Measurements from ENCODE around the gene DOCK11. TPM values are rescaled to one million over a fixed set of nuclear protein-coding genes. Genes with fewer than 3 reads are reported as not detected.

The DOCK11 gene
- total RNA-seq, 1 donor from 2014 or later: 14.0 TPM

- Mint-ChIP-seq H3K27ac (peak overlapping the region; percentile 36), H3K36me3 (no peaks in the 10 kb centered on the region)
Observed at GRCh38 chrX:118497180-118497818, 1.7 kb downstream of the DOCK11 start.

GRCh38 chrX:118498351-118498750 lies 2.7 kb downstream of the DOCK11 start:
- Mint-ChIP-seq H3K4me1 (ENCODE audit: unreplicated experiment) (peaks cover 9% of the 10 kb centered on the region), H3K27ac (no peak overlapping the region), H3K9me3 (no peaks in the 10 kb centered on the region), H3K36me3 (no peaks in the 10 kb centered on the region), H3K27me3 (peaks cover 6% of the 10 kb centered on the region), H3K4me3 (no peak overlapping the region)
- no peak for DNase-seq (ENCODE audit: extremely low spot score, unreplicated experiment)
- no peak for TF ChIP-seq CTCF (conservative IDR thresholded peaks at IDR 0.05)

More at GRCh38 chrX:118497180-118497818, 1.7 kb downstream of the DOCK11 start:
- Mint-ChIP-seq H3K4me3 (peak overlapping the region; percentile 91), H3K27me3 (peaks cover 6% of the 10 kb centered on the region), H3K4me1 (ENCODE audit: unreplicated experiment) (peaks cover 9% of the 10 kb centered on the region), H3K9me3 (no peaks in the 10 kb centered on the region)
- no peak for TF ChIP-seq CTCF (conservative IDR thresholded peaks at IDR 0.05)
- no peak for DNase-seq (ENCODE audit: extremely low spot score, unreplicated experiment)

GRCh38 chrX:118498755-118499154 lies 3.1 kb downstream of the DOCK11 start:
- peaks cover 6% of the 10 kb centered on the region for H3K27me3 Mint-ChIP-seq
- no peak overlapping the region for H3K27ac Mint-ChIP-seq
- DNase-seq (ENCODE audit: extremely low spot score, unreplicated experiment): no peak
- no peaks in the 10 kb centered on the region for H3K9me3 Mint-ChIP-seq
- no peaks in the 10 kb centered on the region for H3K36me3 Mint-ChIP-seq
- no peak overlapping the region for H3K4me3 Mint-ChIP-seq
- TF ChIP-seq CTCF (conservative IDR thresholded peaks at IDR 0.05): no peak
- peaks cover 9% of the 10 kb centered on the region for H3K4me1 Mint-ChIP-seq (ENCODE audit: unreplicated experiment)

GRCh38 chrX:118499295-118499694 lies 3.7 kb downstream of the DOCK11 start:
- no peaks in the 10 kb centered on the region for H3K9me3 Mint-ChIP-seq
- no peak overlapping the region for H3K27ac Mint-ChIP-seq
- peaks cover 6% of the 10 kb centered on the region for H3K27me3 Mint-ChIP-seq
- DNase-seq (ENCODE audit: extremely low spot score, unreplicated experiment): no peak
- H3K36me3 Mint-ChIP-seq: no peaks in the 10 kb centered on the region
- peaks cover 9% of the 10 kb centered on the region for H3K4me1 Mint-ChIP-seq (ENCODE audit: unreplicated experiment)
- H3K4me3 Mint-ChIP-seq: peak overlapping the region; percentile 61
- TF ChIP-seq CTCF (conservative IDR thresholded peaks at IDR 0.05): no peak

GRCh38 chrX:118502161-118502789 lies 6.7 kb downstream of the DOCK11 start:
- H3K9me3 Mint-ChIP-seq: no peaks in the 10 kb centered on the region
- no peak for DNase-seq (ENCODE audit: extremely low spot score, unreplicated experiment)
- H3K4me3 Mint-ChIP-seq: no peak overlapping the region
- H3K4me1 Mint-ChIP-seq (ENCODE audit: unreplicated experiment): peaks cover 7% of the 10 kb centered on the region
- H3K36me3 Mint-ChIP-seq: no peaks in the 10 kb centered on the region
- no peak for TF ChIP-seq CTCF (conservative IDR thresholded peaks at IDR 0.05)
- H3K27ac Mint-ChIP-seq: no peak overlapping the region
- peaks cover 6% of the 10 kb centered on the region for H3K27me3 Mint-ChIP-seq
